Measurements from ENCODE around the gene ZNF891.

The ZNF891 gene

GRCh38 chr12:133061954-133062353, 68.1 kb downstream of the ZNF891 start:
- no peak for DNase-seq (ENCODE audit: low read depth in 2 of 2)

GRCh38 chr12:133058203-133059113, 71.6 kb downstream of the ZNF891 start:
- no peak for DNase-seq (ENCODE audit: low read depth in 2 of 2)

- DNase-seq (ENCODE audit: low read depth in 2 of 2): no peak
Measured at GRCh38 chr12:133057446-133057845, 72.6 kb downstream of the ZNF891 start.
